Keratinocyte (primary cell): ENCODE results near the gene PERCC1.

Source experiments
- EZH2 ChIP-seq: IDR thresholded peaks from one replicate; pipeline ENCODE4 v1.6.1; 2012; ENCODE audit warnings: inconsistent platforms, mild to moderate bottlenecking, low read length, moderate library complexity
- TF ChIP-seq, protein P1 (sequence below), 3 experiments: IDR thresholded peaks in 1 of 3; conservative IDR thresholded peaks in 1 of 3; optimal IDR thresholded peaks in 1 of 3; 2 replicates in 2 of 3; 3 replicates in 1 of 3; pipeline versions ENCODE3 to v1.5.1; 2011; ENCODE audit warnings: low read length in 3 of 3, mild to moderate bottlenecking in 3 of 3, moderate library complexity in 2 of 3, control low read depth in 1 of 3, inconsistent platforms in 1 of 3; ENCODE audit not compliant: insufficient read depth in 2 of 3; ENCODE audit errors: extremely low read depth in 1 of 3

DNA sequence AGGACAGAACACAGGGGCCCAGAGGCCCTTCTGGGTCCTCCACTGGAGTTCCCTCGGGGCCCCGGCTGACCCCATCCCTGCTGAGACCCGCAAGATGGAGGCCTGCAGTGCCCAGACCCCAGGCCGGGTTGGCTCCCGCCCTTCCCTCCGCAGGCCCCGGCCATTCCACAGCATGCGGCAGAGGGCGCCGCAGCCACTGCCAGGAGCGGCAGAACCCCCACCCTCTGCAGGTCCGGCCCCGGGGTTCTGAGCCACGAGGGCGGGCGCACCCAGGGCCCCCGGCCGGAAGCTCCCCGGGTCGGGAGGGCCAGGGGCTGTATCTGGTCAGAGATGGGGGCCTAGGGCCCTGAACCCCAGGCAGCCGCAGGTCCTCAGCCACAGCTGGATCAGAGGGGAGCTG lies 2.4 kb upstream of the PERCC1 start:
- TF ChIP-seq, protein P1, sequence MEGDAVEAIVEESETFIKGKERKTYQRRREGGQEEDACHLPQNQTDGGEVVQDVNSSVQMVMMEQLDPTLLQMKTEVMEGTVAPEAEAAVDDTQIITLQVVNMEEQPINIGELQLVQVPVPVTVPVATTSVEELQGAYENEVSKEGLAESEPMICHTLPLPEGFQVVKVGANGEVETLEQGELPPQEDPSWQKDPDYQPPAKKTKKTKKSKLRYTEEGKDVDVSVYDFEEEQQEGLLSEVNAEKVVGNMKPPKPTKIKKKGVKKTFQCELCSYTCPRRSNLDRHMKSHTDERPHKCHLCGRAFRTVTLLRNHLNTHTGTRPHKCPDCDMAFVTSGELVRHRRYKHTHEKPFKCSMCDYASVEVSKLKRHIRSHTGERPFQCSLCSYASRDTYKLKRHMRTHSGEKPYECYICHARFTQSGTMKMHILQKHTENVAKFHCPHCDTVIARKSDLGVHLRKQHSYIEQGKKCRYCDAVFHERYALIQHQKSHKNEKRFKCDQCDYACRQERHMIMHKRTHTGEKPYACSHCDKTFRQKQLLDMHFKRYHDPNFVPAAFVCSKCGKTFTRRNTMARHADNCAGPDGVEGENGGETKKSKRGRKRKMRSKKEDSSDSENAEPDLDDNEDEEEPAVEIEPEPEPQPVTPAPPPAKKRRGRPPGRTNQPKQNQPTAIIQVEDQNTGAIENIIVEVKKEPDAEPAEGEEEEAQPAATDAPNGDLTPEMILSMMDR (optimal IDR thresholded peaks at IDR 0.05 in 1 of 3, IDR thresholded peaks at IDR 0.05 in 1 of 3, conservative IDR thresholded peaks at IDR 0.05 in 1 of 3; ENCODE audit: extremely low read depth in 1 of 3, insufficient read depth in 2 of 3, low read length in 3 of 3) = peak; percentile 25 to 67 (median 66)
- no peak for TF ChIP-seq EZH2
